Right lobe of liver (tissue), 6 donors: ENCODE measurements around the gene CPN2. TPM values are rescaled to one million over a fixed set of nuclear protein-coding genes. Genes with fewer than 3 reads are reported as not detected.

Source experiments
- ATAC-seq, 4 donors: fragments of 200-7000 bp; cut with Tn5 transposase; one replicate each; pipeline ENCODE4 v1.9.1; 2020; ENCODE audit warnings: mild to moderate bottlenecking in 4 of 4, moderate library complexity in 4 of 4
- DNase-seq, 3 donors: peaks; one replicate each; pipeline ENCODE4 v3.0.0-alpha.2; 2020
- H3K27ac ChIP-seq, 3 donors: fragments of 200-600 bp; one replicate each; pipeline ENCODE4 v1.8.0; 2022
- H3K27me3 ChIP-seq, 2 donors: fragments of 200-600 bp; one replicate each; pipeline ENCODE4 v1.8.0; 2022
- H3K36me3 ChIP-seq, 4 donors: fragments of 200-600 bp; sonication (generic) in 1 of 4; one replicate each; pipeline versions ENCODE4 v1.5.1 to v1.8.0; 2017 to 2022; ENCODE audit warnings: control low read depth in 1 of 4
- H3K4me1 ChIP-seq, 4 donors: fragments of 200-600 bp; sonication (generic) in 1 of 4; one replicate each; pipeline versions ENCODE4 v1.5.1 to v1.8.0; 2017 to 2022; ENCODE audit warnings: control low read depth in 1 of 4
- H3K4me3 ChIP-seq, 3 donors: fragments of 200-600 bp; one replicate each; pipeline ENCODE4 v1.8.0; 2022
- H3K9me3 ChIP-seq, 4 donors: fragments of 200-600 bp; sonication (generic) in 1 of 4; one replicate each; pipeline versions ENCODE4 v1.5.1 to v1.8.0; 2017 to 2022; ENCODE audit warnings: control low read depth in 1 of 4
- POLR2A ChIP-seq: fragments of 450-650 bp; IDR thresholded peaks from one replicate; pipeline ENCODE4 v1.6.1; 2017; ENCODE audit warnings: antibody characterized with exemption, mild to moderate bottlenecking
- WGBS: methylation state at CpG from one replicate; pipeline ENCODE4 v1.1.6; 2018; ENCODE audit warnings: low coverage, low lambda C conversion rate; ENCODE audit not compliant: insufficient coverage; ENCODE audit errors: missing lambda C conversion rate; 5-methylcytosine and 5-hydroxymethylcytosine counted together
- intact Hi-C, 2 donors: fragments of 100-400 bp; cut with DNase I; formaldehyde crosslinking; loops; one replicate each; pipeline versions ENCODE4 v1.11.2 to v1.14.1; 2022
- total RNA-seq, 6 experiments: library from RNA; depleted of rRNA in 2 of 6; stranded (reverse); fragments of >200 nt in 2 of 6; fragmentation: NEBNext Ultra II Directional in 3 of 6; extraction: Animal tissue kit (Norgen Biotek cat#: 25700) in 3 of 6; gene quantifications; one replicate each; pipeline versions ENCODE4 v1.1.0 to v1.2.4, GENCODE V29; 2016 to 2023
- TF ChIP-seq, protein P1 (sequence below), 4 donors: fragments of 200-600 bp in 3 of 4; fragments of 450-650 bp in 1 of 4; IDR thresholded peaks; one replicate each; pipeline versions ENCODE4 v1.5.1 to v1.8.0; 2016 to 2022; ENCODE audit warnings: antibody characterized with exemption in 4 of 4, mild to moderate bottlenecking in 2 of 4
- donor health status: DM: no; HTN: yes; CAD: no.
- donor health status: DM: no; HTN: no; CAD: no.
- donor health status: DM: no; HTN: no; CAD: no.
- donor health status: DM: no; HTN: yes; CAD: no.
- donor health status: DM: no; HTN: yes; CAD: no.

The CPN2 gene
- total RNA-seq, 6 experiments from 2014 or later: 173 to 307 (median 202) TPM

GRCh38 chr3:194342861-194343560 is 8.1 kb downstream of the CPN2 start:
- no peaks in the 10 kb centered on the region for H3K27me3 ChIP-seq
- no peaks in the 10 kb centered on the region for H3K9me3 ChIP-seq
- intact Hi-C loops: loop anchor here in 1 of 2 donors (5.0 kb wide), 1 partner anchor 64 kb away; no protein-coding TSS in a partner anchor
- H3K4me1 ChIP-seq: peaks cover 0 to 6% (median 0%) of the 10 kb centered on the region in 4 donors
- TF ChIP-seq, protein P1, sequence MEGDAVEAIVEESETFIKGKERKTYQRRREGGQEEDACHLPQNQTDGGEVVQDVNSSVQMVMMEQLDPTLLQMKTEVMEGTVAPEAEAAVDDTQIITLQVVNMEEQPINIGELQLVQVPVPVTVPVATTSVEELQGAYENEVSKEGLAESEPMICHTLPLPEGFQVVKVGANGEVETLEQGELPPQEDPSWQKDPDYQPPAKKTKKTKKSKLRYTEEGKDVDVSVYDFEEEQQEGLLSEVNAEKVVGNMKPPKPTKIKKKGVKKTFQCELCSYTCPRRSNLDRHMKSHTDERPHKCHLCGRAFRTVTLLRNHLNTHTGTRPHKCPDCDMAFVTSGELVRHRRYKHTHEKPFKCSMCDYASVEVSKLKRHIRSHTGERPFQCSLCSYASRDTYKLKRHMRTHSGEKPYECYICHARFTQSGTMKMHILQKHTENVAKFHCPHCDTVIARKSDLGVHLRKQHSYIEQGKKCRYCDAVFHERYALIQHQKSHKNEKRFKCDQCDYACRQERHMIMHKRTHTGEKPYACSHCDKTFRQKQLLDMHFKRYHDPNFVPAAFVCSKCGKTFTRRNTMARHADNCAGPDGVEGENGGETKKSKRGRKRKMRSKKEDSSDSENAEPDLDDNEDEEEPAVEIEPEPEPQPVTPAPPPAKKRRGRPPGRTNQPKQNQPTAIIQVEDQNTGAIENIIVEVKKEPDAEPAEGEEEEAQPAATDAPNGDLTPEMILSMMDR (IDR thresholded peaks at IDR 0.05): no peak
- 61% methylated on average over 9 of the region's 9 CpGs for WGBS
- no peak overlapping the region for H3K27ac ChIP-seq
- H3K4me3 ChIP-seq: no peak overlapping the region
- peaks cover 0 to 26% (median 10%) of the 10 kb centered on the region in 4 donors for H3K36me3 ChIP-seq
- no peak for DNase-seq
- no peak for ATAC-seq

- ATAC-seq: no peak
- intact Hi-C loops: loop anchor here in 1 of 2 donors (5.0 kb wide), 1 partner anchor 66 kb away; no protein-coding TSS in a partner anchor
- Histone ChIP-seq H3K27me3 (no peaks in the 10 kb centered on the region), H3K4me1 (peaks cover 0 to 6% (median 0%) of the 10 kb centered on the region in 4 donors), H3K27ac (no peak overlapping the region), H3K36me3 (peaks cover 0 to 26% (median 10%) of the 10 kb centered on the region in 4 donors), H3K4me3 (no peak overlapping the region), H3K9me3 (no peaks in the 10 kb centered on the region)
- no peak for TF ChIP-seq POLR2A
- TF ChIP-seq, protein P1 (IDR thresholded peaks at IDR 0.05): no peak
- no peak for DNase-seq
- 75% methylated on average over 5 of the region's 24 CpGs for WGBS
Measured at GRCh38 chr3:194340757-194341400, 10.2 kb downstream of the CPN2 start.

- H3K36me3 ChIP-seq: peaks cover 0 to 26% (median 10%) of the 10 kb centered on the region in 4 donors
- H3K27ac ChIP-seq: no peak overlapping the region
- peaks cover 0 to 6% (median 0%) of the 10 kb centered on the region in 4 donors for H3K4me1 ChIP-seq
- no peak overlapping the region for H3K4me3 ChIP-seq
- no peak for TF ChIP-seq POLR2A
- TF ChIP-seq, protein P1 (IDR thresholded peaks at IDR 0.05): no peak
- DNase-seq (no peak), ATAC-seq (no peak)
- intact Hi-C loops: loop anchor here (5.0 to 10.0 kb wide), 3 partner anchors 62 to 255 kb away; no protein-coding TSS in a partner anchor
- no peaks in the 10 kb centered on the region for H3K9me3 ChIP-seq
- no peaks in the 10 kb centered on the region for H3K27me3 ChIP-seq
- WGBS: 62% methylated on average over 5 of the region's 5 CpGs
Measured at GRCh38 chr3:194339840-194340239, 11.3 kb downstream of the CPN2 start.

DNA sequence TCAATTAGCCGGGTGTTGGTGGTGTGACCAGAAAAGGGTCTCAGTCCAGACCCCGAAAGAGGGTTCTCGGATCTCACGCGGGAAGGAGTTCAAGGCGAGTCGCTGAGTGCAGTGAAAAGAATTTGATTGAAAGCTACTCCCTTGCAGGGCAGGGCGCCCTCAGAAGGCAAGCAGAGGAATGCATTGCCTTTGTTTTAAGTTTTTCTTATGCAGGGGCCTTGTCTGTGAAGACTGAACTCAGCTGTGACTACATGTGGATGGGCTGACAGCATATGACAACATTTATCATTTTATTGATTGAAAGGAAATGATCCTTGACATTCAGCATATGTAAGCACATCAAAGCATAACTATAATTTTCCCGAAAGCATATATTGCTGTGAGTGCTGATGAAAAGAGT is 11.8 kb downstream of the CPN2 start:
- H3K36me3 ChIP-seq: peaks cover 0 to 26% (median 10%) of the 10 kb centered on the region in 4 donors
- DNase-seq (no peak), ATAC-seq (no peak)
- WGBS: 94% methylated on average over 1 of the region's 9 CpGs
- no peaks in the 10 kb centered on the region for H3K27me3 ChIP-seq
- no peak overlapping the region for H3K27ac ChIP-seq
- H3K9me3 ChIP-seq: no peaks in the 10 kb centered on the region
- TF ChIP-seq POLR2A: no peak
- TF ChIP-seq, protein P1 (IDR thresholded peaks at IDR 0.05): no peak
- peaks cover 0 to 6% (median 0%) of the 10 kb centered on the region in 4 donors for H3K4me1 ChIP-seq
- H3K4me3 ChIP-seq: no peak overlapping the region
- intact Hi-C loops: loop anchor here (5.0 to 10.0 kb wide), 2 partner anchors 63 to 255 kb away; no protein-coding TSS in a partner anchor
